GM12864 (cell line): ENCODE results near the gene IKBKG.
A peak's percentile ranks its signal among the peaks of the same experiment; 100 is the strongest.

ENCODE experiments used
- DNase-seq: peaks from one replicate; pipeline ENCODE4 v3.0.0-alpha.2; 2011; ENCODE audit warnings: low read depth
- H3K4me3 ChIP-seq: 2 replicates; pipeline ENCODE4 v1.5.1; 2011; ENCODE audit warnings: mild to moderate bottlenecking, low read depth, low read length, control low read depth
- TF ChIP-seq, protein P1 (sequence below): IDR thresholded peaks from 2 replicates; pipeline ENCODE4 v1.5.1; 2011; ENCODE audit warnings: low read depth, mild to moderate bottlenecking, moderate library complexity, low read length, control low read depth, inconsistent platforms; ENCODE audit errors: missing control alignments

IKBKG gene

DNA sequence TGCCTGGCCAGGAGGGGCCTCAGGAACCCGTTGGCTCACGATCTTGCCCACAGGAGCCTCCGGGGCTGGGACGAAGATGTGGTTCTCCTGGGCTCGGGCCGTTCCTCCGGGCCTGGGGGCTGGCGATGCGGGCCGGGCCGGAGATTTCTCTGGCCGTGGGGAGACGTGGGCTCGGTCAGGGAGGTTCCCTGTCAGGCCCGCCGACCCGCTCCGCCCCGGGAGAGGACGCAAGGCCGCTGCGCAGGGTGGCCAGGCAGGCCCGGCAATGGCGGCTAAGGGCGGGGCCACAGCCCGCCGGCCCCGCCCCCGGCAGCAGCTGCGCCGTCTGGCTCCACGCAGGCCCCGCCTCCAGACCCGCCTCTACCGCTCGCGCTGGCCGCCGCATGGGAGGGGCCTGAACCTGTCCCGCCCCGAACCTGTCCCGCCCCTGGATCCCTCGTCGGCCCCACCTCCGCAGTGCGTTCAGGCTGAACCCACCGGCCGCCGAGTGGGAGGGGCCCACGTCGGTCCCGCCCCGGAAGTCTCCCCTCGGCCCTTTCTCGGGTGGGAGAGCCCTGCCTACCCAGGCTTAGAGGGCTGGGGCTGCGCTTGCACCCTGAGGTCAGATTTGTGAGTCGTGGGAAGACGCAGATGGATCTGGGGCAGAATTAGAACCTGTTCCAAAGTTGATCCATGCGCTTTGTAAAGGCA is 31.3 kb upstream of the IKBKG start, which contains the start of gene FAM3A:
FAM3A (minus strand) TSS at position 267 of the 690 bp plus-strand sequence. CDS start 460 bp downstream, outside the sequence.
- peak within 1 kb of the TSS; percentile 76 for H3K4me3 ChIP-seq
- peak; percentile 50 for DNase-seq

DNA sequence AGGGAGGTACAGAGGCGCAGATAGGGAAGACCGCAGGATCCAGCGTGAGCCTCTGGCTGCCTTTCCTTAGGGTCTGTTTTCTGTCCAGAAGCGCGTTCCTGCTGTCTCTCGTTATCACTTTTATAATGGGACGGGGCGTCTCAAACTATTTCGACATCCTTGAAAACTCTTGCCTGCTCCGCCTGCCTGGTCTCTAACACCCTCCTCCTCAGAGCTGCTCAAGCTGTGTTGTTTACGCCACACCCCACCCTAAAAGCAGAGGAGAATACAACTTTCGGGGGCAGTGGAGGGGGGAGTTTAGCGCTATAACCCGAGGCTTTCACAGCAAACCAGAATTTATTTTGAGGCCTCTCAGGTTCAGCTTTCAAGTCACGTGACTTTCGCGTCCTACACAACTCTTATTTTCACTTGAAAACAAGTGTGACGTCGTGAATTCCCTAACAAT is 30.7 kb upstream of the IKBKG start:
- H3K4me3 ChIP-seq = peak overlapping the region; percentile 52
- no peak for DNase-seq
- TF ChIP-seq, protein P1, sequence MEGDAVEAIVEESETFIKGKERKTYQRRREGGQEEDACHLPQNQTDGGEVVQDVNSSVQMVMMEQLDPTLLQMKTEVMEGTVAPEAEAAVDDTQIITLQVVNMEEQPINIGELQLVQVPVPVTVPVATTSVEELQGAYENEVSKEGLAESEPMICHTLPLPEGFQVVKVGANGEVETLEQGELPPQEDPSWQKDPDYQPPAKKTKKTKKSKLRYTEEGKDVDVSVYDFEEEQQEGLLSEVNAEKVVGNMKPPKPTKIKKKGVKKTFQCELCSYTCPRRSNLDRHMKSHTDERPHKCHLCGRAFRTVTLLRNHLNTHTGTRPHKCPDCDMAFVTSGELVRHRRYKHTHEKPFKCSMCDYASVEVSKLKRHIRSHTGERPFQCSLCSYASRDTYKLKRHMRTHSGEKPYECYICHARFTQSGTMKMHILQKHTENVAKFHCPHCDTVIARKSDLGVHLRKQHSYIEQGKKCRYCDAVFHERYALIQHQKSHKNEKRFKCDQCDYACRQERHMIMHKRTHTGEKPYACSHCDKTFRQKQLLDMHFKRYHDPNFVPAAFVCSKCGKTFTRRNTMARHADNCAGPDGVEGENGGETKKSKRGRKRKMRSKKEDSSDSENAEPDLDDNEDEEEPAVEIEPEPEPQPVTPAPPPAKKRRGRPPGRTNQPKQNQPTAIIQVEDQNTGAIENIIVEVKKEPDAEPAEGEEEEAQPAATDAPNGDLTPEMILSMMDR = no peak

More for the DNA sequence above, 31.3 kb upstream of the IKBKG start, which contains the start of gene FAM3A:
- TF ChIP-seq, protein P1 = no peak

DNA sequence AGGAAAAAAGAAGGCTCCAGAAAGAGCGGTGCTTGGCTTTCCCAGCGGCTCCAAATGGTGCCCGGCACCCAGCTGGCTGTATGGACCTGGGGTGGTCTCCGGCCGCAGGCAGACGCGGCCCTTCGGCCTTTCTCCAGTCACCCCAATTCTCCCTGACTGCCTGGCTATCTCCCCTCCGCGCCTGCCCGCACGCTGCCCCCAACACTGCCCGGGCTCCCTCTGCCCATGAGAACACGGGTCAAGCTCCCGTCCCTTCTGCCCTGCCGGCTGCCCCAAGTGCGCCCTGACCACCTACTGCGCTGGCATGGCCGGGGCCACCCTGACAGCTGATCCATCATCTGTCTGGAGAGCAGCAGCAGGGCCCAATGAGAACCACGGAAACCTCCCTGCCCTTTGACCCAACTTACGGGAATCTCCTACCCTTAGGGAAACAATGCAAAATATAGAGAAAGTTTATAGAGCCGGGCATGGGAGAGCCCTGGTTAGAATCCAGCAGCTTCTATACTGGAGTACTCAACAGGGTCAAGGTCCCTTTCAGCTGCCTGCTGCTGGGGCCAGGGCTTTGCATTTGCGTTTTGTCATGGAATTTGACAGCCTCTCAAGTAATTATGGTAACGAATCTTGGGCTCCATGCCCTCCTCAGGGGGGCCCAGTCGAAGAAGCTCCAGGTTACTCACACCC is 30.2 kb upstream of the IKBKG start:
- no peak overlapping the region; the same call in 1 of the 2 replicates for H3K4me3 ChIP-seq
- no peak for DNase-seq
- TF ChIP-seq, protein P1 = no peak

DNA sequence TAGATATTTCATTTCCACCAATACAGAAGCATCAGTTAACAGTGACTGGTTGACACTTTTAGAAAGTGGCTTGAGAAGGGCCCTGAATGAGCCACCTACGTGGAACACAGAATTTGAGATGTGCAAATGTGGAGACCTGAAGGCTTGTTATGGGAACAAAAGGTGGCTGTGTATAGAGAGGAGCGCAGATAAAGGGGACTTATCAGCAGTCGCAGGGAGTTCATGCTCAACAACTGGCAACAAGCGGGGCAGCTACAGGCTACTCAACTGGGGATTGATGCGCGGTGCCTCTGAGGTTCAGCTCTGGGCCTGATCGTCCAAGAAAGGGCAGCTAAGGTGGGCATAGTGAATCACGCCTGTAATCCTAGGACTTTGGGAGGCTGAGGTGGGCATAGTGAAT is 28.0 kb upstream of the IKBKG start:
- DNase-seq = no peak
- TF ChIP-seq, protein P1 = no peak

DNA sequence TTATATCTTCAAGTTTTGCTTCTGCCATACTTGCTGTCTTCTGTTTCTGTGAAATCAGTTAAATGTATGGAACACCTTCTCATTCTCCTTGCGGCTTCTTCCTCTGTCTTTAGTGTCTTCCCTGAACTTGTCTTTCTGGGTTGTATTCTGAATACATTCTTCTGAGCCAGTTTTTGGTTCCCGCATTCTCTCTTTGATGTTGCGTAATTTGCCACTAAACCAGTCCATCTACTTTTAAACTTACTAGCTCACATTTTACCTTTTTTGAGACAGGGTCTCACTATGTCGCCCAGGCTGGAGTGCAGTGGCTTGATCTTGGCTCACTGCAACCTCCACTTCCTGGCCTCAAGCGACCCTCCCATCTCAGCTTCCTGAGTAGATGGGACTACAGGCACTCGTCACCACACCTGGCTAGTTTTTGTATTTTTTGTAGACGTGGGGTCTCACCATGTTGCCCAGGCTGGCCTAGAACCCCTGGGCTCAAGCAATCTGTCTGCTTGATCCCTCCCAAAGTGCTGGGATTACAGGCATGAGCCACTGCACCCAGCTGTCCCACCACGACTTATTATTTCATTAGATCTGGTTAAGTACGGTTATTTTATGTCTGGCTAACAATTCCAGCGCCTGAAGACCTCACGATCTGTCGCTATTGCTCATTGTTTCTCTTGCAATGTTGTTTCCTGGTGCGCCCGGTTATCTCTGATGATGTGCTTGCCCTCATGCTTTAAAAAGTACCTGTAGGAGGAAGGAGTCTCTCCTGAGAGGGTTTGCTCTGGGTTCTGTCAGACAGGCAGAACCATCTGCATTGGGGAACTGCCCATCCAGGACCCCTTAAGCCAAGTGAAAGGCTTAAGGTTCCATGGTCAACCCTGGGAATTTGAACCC is 21.6 kb upstream of the IKBKG start:
- no peak for DNase-seq
- no peak overlapping the region for H3K4me3 ChIP-seq
- TF ChIP-seq, protein P1 = no peak

More for the DNA sequence above, 28.0 kb upstream of the IKBKG start:
- no peak overlapping the region for H3K4me3 ChIP-seq

DNA sequence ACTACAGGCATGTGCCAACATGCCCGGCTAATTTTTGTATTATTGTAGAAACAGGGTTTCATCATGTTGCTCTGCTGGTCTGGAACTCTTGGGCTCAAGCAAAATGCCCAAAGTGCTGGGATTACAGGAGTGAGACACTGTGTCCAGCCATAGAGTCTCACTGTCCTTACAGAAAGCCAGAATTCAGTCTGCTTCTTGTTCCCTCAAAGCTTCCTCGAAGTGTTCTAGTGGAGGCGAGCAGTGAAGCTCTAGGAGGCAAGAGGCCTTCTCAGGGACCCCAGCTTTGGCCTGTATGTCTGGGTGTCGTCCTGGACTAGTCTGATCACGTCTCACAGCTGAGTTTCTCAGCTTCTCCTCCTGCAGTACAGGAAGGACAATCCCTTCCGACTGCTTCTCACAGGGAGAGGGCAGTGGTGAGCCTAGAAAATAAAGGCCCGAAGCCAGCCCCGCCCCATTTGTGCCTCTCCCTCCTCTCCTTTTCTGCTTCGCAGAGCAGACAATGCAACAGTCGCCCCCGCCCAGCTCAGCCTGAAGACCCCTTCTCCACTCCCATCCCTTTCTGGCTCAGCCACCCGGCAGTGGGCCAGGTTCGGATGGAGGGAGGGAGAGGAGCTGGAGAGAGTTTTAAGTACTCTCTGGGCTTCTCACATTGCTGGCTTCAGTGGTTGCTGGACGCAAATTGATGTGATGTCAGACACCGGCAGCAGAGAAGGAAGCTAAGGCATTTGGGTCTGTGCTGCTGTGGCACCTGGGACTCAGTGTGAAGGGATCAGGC is 20.3 kb upstream of the IKBKG start:
- no peak for DNase-seq

More for the DNA sequence above, 20.3 kb upstream of the IKBKG start:
- TF ChIP-seq, protein P1 = peak; percentile 53
- H3K4me3 ChIP-seq = no peak overlapping the region
